Ascending aorta (tissue), 2 donors: ENCODE data around the gene JUP. TPM values are rescaled to one million over a fixed set of nuclear protein-coding genes. Genes with fewer than 3 reads are reported as not detected.
A peak's percentile ranks its signal among the peaks of the same experiment; 100 is the strongest.
"Not testable (repeated sequence)": the region's sequence is repeated elsewhere in the genome, so short reads cannot be mapped to it uniquely, and the experiment has no call there.

Experiments used
- DNase-seq, 2 donors: peaks; one replicate each; pipeline ENCODE4 v3.0.0-alpha.2; 2019; ENCODE audit warnings: low spot score in 2 of 2
- H3K27ac ChIP-seq, 2 donors: fragments of 200-600 bp; sonication (generic); one replicate each; pipeline ENCODE4 v1.5.1; 2016 to 2017; ENCODE audit warnings: mild to moderate bottlenecking in 1 of 2
- H3K27me3 ChIP-seq: fragments of 200-600 bp; sonication (generic); one replicate; pipeline ENCODE4 v1.5.1; 2017
- H3K36me3 ChIP-seq, 2 donors: fragments of 200-600 bp; sonication (generic); one replicate each; pipeline ENCODE4 v1.5.1; 2016
- H3K4me1 ChIP-seq, 2 donors: fragments of 200-600 bp; sonication (generic); one replicate each; pipeline ENCODE4 v1.5.1; 2016 to 2017; ENCODE audit warnings: mild to moderate bottlenecking in 1 of 2
- H3K4me3 ChIP-seq, 2 donors: fragments of 200-600 bp; sonication (generic); one replicate each; pipeline ENCODE4 v1.5.1; 2016 to 2017; ENCODE audit warnings: mild to moderate bottlenecking in 1 of 2
- H3K9me3 ChIP-seq, 2 donors: fragments of 200-600 bp; sonication (generic); one replicate each; pipeline ENCODE4 v1.5.1; 2016
- intact Hi-C: fragments of 100-400 bp; cut with DNase I; formaldehyde crosslinking; loops from one replicate; pipeline ENCODE4 v1.15.1; 2023
- total RNA-seq: library from RNA; depleted of rRNA; stranded (reverse); fragments of >200 nt; gene quantifications from one replicate; pipeline ENCODE4 v1.1.0, GENCODE V29; 2016
- TF ChIP-seq, protein P1 (sequence below), 3 experiments: fragments of 200-600 bp in 2 of 3; fragments of 450-650 bp in 1 of 3; sonication (generic) in 2 of 3; IDR thresholded peaks; one replicate each; pipeline ENCODE4 v1.5.1; 2016 to 2019; ENCODE audit warnings: antibody characterized with exemption in 3 of 3, mild to moderate bottlenecking in 1 of 3, moderate library complexity in 1 of 3

Gene JUP
- total RNA-seq, 1 donor from 2014 or later, result 47.9 TPM

DNA sequence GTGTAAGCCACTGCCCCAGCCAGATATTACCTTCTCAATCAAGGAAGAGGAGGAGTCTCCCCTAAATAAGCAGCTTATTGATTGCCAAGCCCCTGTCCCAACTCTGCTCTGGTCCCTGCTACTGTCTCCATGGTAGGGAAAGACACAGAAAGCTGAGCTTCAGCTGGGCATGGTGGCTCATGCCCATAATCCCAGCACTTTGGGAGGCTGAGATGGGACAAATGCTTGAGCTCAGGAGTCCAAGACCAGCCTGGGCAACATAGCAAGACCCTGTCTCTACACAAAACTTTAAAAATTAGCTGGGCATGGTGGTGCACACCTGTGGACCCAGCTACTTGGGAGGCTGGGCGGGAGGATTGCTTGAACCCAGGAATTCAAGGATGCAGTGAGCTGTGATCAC, 6.6 kb downstream of the JUP start:
- no peaks in the 10 kb centered on the region for H3K9me3 ChIP-seq
- no peaks in the 10 kb centered on the region for H3K27me3 ChIP-seq
- DNase-seq, result no peak
- intact Hi-C loops, result no loop called here
- TF ChIP-seq, protein P1, sequence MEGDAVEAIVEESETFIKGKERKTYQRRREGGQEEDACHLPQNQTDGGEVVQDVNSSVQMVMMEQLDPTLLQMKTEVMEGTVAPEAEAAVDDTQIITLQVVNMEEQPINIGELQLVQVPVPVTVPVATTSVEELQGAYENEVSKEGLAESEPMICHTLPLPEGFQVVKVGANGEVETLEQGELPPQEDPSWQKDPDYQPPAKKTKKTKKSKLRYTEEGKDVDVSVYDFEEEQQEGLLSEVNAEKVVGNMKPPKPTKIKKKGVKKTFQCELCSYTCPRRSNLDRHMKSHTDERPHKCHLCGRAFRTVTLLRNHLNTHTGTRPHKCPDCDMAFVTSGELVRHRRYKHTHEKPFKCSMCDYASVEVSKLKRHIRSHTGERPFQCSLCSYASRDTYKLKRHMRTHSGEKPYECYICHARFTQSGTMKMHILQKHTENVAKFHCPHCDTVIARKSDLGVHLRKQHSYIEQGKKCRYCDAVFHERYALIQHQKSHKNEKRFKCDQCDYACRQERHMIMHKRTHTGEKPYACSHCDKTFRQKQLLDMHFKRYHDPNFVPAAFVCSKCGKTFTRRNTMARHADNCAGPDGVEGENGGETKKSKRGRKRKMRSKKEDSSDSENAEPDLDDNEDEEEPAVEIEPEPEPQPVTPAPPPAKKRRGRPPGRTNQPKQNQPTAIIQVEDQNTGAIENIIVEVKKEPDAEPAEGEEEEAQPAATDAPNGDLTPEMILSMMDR (IDR thresholded peaks at IDR 0.05), result no peak
- H3K4me1 ChIP-seq, result peaks cover 15 to 40% of the 10 kb centered on the region in 2 donors
- no peak overlapping the region for H3K27ac ChIP-seq
- H3K4me3 ChIP-seq, result no peak overlapping the region
- no peaks in the 10 kb centered on the region for H3K36me3 ChIP-seq

DNA sequence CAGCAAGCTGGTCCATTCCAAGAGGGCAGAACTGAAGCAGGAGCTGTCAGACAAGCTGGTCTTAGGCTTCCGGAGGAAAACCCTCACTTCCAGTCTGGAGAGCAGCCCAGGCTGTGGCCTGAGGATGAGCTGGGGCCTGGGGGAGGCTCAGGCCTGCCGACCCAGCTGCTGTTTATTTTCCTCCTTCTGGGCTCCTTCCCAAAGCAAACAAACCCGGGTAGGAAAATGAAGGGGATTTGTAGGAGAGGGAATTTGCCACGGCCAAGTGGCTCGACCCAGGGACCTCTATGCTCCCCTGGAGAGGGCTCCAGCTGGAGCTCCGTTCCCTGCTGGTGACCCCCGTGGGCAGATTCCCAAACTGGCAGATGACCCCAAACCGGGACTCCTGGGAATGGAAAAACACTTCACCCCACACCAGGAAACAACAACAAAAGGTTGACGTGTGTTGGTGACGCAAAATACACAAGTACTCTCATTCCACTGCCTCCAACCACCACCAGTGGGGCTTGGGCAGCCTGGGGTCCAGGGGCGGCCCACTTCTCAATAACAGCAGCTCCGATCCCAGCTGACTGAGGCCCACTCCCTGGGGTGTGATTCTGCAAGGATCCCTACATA, 8.8 kb downstream of the JUP start:
- no peak for DNase-seq
- TF ChIP-seq, protein P1 (IDR thresholded peaks at IDR 0.05), result no peak
- peaks cover 10 to 33% of the 10 kb centered on the region in 2 donors for H3K4me1 ChIP-seq
- peak overlapping the region; percentile 77 to 78 for H3K27ac ChIP-seq
- H3K27me3 ChIP-seq, result no peaks in the 10 kb centered on the region
- no peak overlapping the region for H3K4me3 ChIP-seq
- H3K9me3 ChIP-seq, result no peaks in the 10 kb centered on the region
- H3K36me3 ChIP-seq, result no peaks in the 10 kb centered on the region
- intact Hi-C loops, result no loop called here

DNA sequence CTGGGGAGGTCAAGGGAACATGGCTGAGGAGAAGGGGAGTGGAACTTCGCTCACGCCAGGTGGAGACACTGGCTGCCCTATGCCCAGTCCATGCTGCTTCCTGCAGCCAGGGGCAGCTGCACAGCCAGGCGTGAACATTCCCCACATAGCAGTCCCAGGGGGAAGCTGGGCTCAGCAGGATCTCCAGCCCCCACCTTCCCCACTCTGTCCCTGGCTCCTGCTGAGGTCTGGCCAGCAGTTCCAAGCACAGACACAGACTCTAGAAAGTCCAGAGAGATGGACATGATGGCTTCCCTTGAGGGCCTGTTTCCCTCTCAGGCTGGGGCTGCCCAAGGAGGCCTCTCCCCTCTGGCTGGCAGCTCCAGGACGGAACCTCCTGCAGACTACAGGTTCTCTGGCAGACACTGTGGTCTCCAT, 9.3 kb downstream of the JUP start:
- peaks cover 10 to 28% of the 10 kb centered on the region in 2 donors for H3K4me1 ChIP-seq
- no peak for DNase-seq
- H3K4me3 ChIP-seq, result no peak overlapping the region
- H3K9me3 ChIP-seq, result no peaks in the 10 kb centered on the region
- TF ChIP-seq, protein P1 (IDR thresholded peaks at IDR 0.05), result peak in 2 of 3 experiments; percentile 20 to 43
- intact Hi-C loops, result no loop called here
- H3K36me3 ChIP-seq, result no peaks in the 10 kb centered on the region
- no peaks in the 10 kb centered on the region for H3K27me3 ChIP-seq
- H3K27ac ChIP-seq, result peak overlapping the region; percentile 77 to 78

DNA sequence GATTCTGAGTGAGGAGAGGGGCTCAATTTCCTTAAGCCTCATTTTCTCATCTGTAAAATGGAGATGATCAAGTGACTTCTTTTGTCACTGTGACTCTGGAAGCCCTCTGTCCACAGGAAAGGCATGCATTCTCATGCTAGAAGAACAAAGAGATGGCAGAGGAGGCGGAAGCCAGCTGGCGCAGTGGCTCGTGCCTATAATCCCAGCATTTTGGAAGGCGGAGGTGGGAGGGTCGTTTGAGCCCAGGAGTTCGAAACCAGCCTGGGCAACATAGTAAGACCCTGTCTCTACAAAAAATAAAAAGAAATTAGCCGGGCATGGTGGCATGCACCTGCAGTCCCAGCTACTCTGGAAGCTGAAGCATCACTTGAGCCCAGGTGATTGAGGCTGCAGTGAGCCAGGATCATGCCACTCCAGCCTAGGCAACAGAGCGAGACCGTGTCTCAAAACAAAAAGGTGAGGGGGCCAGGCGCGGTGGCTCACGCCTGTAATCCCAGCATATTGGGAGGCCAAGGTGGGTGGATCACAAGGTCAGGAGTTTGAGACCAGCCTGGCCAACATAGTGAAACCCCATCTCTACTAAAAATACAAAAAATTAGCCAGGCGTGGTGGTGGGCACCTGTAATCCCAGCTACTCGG, 10.1 kb downstream of the JUP start:
- H3K27ac ChIP-seq, H3K4me3 ChIP-seq, DNase-seq, intact Hi-C loops, H3K9me3 ChIP-seq, H3K36me3 ChIP-seq, H3K27me3 ChIP-seq: not testable (repeated sequence)
- H3K4me1 ChIP-seq, result peaks cover 10 to 21% of the 10 kb centered on the region in 2 donors

DNA sequence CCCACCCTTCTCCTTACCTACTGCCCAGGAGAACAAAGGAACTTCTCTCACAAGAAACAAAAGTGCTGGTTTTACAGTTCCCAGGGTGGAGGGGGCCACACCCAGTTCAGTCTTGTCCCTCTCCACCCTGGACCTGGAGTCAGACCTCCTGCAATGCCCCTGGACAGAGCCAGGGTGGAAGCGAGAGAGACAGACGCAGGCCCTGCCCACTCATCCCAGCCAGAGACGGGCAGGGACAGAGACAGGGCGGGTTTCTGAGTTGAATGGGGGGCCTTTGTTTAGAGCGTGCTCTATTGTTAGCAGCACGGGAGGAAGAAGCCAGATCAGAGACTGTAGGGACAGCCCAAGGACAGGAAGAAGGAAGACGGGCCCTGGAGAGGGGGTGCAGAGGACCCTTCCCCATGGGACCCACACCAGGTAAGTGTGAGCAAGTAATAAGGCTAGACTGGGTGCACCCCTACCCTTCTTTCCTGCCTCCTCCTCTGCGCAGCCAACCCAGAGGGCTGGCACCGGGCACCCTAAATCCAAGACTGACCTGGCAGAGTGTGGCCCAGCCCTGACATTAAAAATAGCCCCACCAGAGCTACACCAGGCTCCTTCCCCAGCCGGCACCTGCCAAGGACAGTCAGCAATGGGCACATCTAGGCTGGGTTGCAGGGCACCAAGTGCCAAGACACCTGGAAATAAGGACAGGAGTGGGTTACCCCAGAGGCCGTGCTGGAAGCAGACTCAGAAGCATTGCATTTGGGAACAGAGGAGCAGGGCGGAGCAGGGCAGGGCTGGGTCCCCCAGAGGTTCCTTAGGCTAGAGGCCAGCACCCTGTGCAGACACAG, 10.9 kb downstream of the JUP start:
- Histone ChIP-seq H3K4me1 (peaks cover 10 to 21% of the 10 kb centered on the region in 2 donors), H3K36me3 (peaks cover 11% of the 10 kb centered on the region in 2 donors), H3K9me3 (no peaks in the 10 kb centered on the region), H3K4me3 (no peak overlapping the region), H3K27me3 (no peaks in the 10 kb centered on the region), H3K27ac (no peak overlapping the region)
- no peak for DNase-seq
- intact Hi-C loops, result no loop called here
- TF ChIP-seq, protein P1 (IDR thresholded peaks at IDR 0.05), result no peak
